DMS153 (cell line): ENCODE results near the gene TSPAN14.
A peak's percentile ranks its signal among the peaks of the same experiment; 100 is the strongest.
"Not testable (repeated sequence)": the region's sequence is repeated elsewhere in the genome, so short reads cannot be mapped to it uniquely, and the experiment has no call there.

Experiments used
- DNase-seq: peaks from one replicate; lab custom pipeline; 2025; lab: John Stamatoyannopoulos, UW

TSPAN14 gene

GRCh38 chr10:80453842-80454512 is at the start of gene TSPAN14:
Gene TSPAN14 (plus strand): TSS chr10:80454310. CDS start chr10:80489234, 34,924 bp downstream.
- peak; percentile 45 for DNase-seq

- DNase-seq: no peak
These were observed 49.1 kb upstream of the TSPAN14 start for GRCh38 chr10:80405035-80405434.

GRCh38 chr10:80405626-80406025 is 48.5 kb upstream of the TSPAN14 start:
- no peak for DNase-seq

GRCh38 chr10:80406204-80406603 is 47.9 kb upstream of the TSPAN14 start:
- no peak for DNase-seq

- DNase-seq: no peak
These were observed 46.3 kb upstream of the TSPAN14 start for GRCh38 chr10:80407812-80408241.

- DNase-seq: peak; percentile 60
These were observed 45.6 kb upstream of the TSPAN14 start, which contains the start of gene PRXL2A for GRCh38 chr10:80408242-80409101. Gene PRXL2A (plus strand): TSS chr10:80408551. CDS start chr10:80420468, 11,917 bp downstream.

GRCh38 chr10:80409121-80409520 is 45.0 kb upstream of the TSPAN14 start:
- DNase-seq: no peak

- no peak for DNase-seq
These were observed 44.0 kb upstream of the TSPAN14 start for GRCh38 chr10:80410122-80410521.

GRCh38 chr10:80410578-80411145 is 43.4 kb upstream of the TSPAN14 start:
- no peak for DNase-seq

- DNase-seq: no peak
These were observed 42.8 kb upstream of the TSPAN14 start for GRCh38 chr10:80411267-80411668.

GRCh38 chr10:80411681-80412220 is 42.4 kb upstream of the TSPAN14 start:
- no peak for DNase-seq

- DNase-seq: no peak
These were observed 41.6 kb upstream of the TSPAN14 start for GRCh38 chr10:80412486-80412885.

- DNase-seq: no peak
These were observed 40.7 kb upstream of the TSPAN14 start for GRCh38 chr10:80413271-80413996.

- no peak for DNase-seq
These were observed 39.8 kb upstream of the TSPAN14 start for GRCh38 chr10:80414142-80414895.

GRCh38 chr10:80415734-80416478 is 38.2 kb upstream of the TSPAN14 start:
- no peak for DNase-seq

- no peak for DNase-seq
These were observed 37.5 kb upstream of the TSPAN14 start for GRCh38 chr10:80416479-80417098.

- DNase-seq: not testable (repeated sequence)
These were observed 36.9 kb upstream of the TSPAN14 start for GRCh38 chr10:80417256-80417655.

GRCh38 chr10:80421050-80421706 is 32.9 kb upstream of the TSPAN14 start:
- no peak for DNase-seq
